ENCODE results near the gene DHX35. TPM values are rescaled to one million over a fixed set of nuclear protein-coding genes. Genes with fewer than 3 reads are reported as not detected.

DHX35 gene
- polyA plus RNA-seq, 3 donors, result 1.6 to 11.2 (median 2.7) TPM

DNA sequence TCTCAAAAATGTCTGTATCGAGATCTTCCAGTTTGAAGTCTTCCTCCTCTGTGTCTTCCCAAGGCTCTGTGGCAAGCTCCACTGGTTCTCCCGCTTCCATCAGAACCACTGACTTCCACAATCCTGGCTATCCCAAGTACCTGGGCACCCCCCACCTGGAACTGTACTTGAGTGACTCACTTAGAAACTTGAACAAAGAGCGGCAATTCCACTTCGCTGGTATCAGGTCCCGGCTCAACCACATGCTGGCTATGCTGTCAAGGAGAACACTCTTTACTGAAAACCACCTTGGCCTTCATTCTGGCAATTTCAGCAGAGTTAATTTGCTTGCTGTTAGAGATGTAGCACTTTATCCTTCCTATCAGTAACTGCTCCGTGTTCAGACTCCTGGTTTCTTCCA, 10.0 kb upstream of the DHX35 start:
- Histone ChIP-seq H3K36me3 (replicated peaks in 1 of 2; ENCODE audit: control insufficient read depth in 1 of 2, insufficient read depth in 2 of 2, low read length in 2 of 2) (peaks cover 50 to 77% of the 10 kb centered on the region in 2 donors), H4K20me1 (ENCODE audit: insufficient read depth, low read length) (no peaks in the 10 kb centered on the region), H3K4me3 (replicated peaks in 1 of 3; ENCODE audit: low read depth in 2 of 3, low read length in 3 of 3) (no peak overlapping the region), H3K27ac (ENCODE audit: low read depth in 1 of 2, low read length in 2 of 2) (no peak overlapping the region), H3K4me2 (replicated peaks; ENCODE audit: extremely low read depth, low read length, poor library complexity, severe bottlenecking) (no peak overlapping the region), H3K9ac (ENCODE audit: insufficient read depth, low read length, poor library complexity, severe bottlenecking) (no peak overlapping the region), H3K27me3 (ENCODE audit: control insufficient read depth in 2 of 2, insufficient read depth in 2 of 2, low read length in 2 of 2) (no peaks in the 10 kb centered on the region), H3K4me1 (ENCODE audit: control insufficient read depth in 1 of 2, insufficient read depth in 2 of 2, low read length in 2 of 2) (no peaks in the 10 kb centered on the region), H3K9me3 (replicated peaks in 1 of 2; ENCODE audit: control insufficient read depth in 1 of 2, insufficient read depth in 1 of 2, low read length in 2 of 2) (no peaks in the 10 kb centered on the region), H3K79me2 (ENCODE audit: insufficient read depth, low read length) (peaks cover 5% of the 10 kb centered on the region), H2AFZ (ENCODE audit: insufficient read depth, low read depth, low read length, poor library complexity, severe bottlenecking) (no peak overlapping the region)
- 100% methylated on average over 5 of the region's 6 CpGs for WGBS (ENCODE audit: insufficient coverage)
- no peak overlapping the region for H3K27ac Mint-ChIP-seq
- no peaks in the 10 kb centered on the region for H3K4me1 Mint-ChIP-seq
- peaks cover 59 to 62% of the 10 kb centered on the region in 2 donors for H3K36me3 Mint-ChIP-seq
- TF ChIP-seq, protein P1, sequence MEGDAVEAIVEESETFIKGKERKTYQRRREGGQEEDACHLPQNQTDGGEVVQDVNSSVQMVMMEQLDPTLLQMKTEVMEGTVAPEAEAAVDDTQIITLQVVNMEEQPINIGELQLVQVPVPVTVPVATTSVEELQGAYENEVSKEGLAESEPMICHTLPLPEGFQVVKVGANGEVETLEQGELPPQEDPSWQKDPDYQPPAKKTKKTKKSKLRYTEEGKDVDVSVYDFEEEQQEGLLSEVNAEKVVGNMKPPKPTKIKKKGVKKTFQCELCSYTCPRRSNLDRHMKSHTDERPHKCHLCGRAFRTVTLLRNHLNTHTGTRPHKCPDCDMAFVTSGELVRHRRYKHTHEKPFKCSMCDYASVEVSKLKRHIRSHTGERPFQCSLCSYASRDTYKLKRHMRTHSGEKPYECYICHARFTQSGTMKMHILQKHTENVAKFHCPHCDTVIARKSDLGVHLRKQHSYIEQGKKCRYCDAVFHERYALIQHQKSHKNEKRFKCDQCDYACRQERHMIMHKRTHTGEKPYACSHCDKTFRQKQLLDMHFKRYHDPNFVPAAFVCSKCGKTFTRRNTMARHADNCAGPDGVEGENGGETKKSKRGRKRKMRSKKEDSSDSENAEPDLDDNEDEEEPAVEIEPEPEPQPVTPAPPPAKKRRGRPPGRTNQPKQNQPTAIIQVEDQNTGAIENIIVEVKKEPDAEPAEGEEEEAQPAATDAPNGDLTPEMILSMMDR (IDR thresholded peaks at IDR 0.05), result no peak
- H3K9me3 Mint-ChIP-seq, result peaks cover 0 to 2% (median 0%) of the 10 kb centered on the region in 7 donors
- intact Hi-C loops (cut with micrococcal nuclease), result no loop called here
- H3K4me3 Mint-ChIP-seq, result no peak overlapping the region
- no peak for DNase-seq
- no peaks in the 10 kb centered on the region for H3K27me3 Mint-ChIP-seq (ENCODE audit: low read depth in 3 of 3)

GRCh38 chr20:38953630-38954340, 8.4 kb upstream of the DHX35 start:
- Histone ChIP-seq H3K4me1 (ENCODE audit: control insufficient read depth in 1 of 2, insufficient read depth in 2 of 2, low read length in 2 of 2) (no peaks in the 10 kb centered on the region), H2AFZ (ENCODE audit: insufficient read depth, low read depth, low read length, poor library complexity, severe bottlenecking) (no peak overlapping the region), H3K9me3 (replicated peaks in 1 of 2; ENCODE audit: control insufficient read depth in 1 of 2, insufficient read depth in 1 of 2, low read length in 2 of 2) (no peaks in the 10 kb centered on the region), H3K36me3 (replicated peaks in 1 of 2; ENCODE audit: control insufficient read depth in 1 of 2, insufficient read depth in 2 of 2, low read length in 2 of 2) (peaks cover 38 to 61% of the 10 kb centered on the region in 2 donors), H3K27ac (ENCODE audit: low read depth in 1 of 2, low read length in 2 of 2) (no peak overlapping the region), H4K20me1 (ENCODE audit: insufficient read depth, low read length) (no peaks in the 10 kb centered on the region), H3K27me3 (ENCODE audit: control insufficient read depth in 2 of 2, insufficient read depth in 2 of 2, low read length in 2 of 2) (no peaks in the 10 kb centered on the region), H3K4me3 (replicated peaks in 1 of 3; ENCODE audit: low read depth in 2 of 3, low read length in 3 of 3) (no peak overlapping the region), H3K4me2 (replicated peaks; ENCODE audit: extremely low read depth, low read length, poor library complexity, severe bottlenecking) (no peak overlapping the region), H3K79me2 (ENCODE audit: insufficient read depth, low read length) (peaks cover 5% of the 10 kb centered on the region), H3K9ac (ENCODE audit: insufficient read depth, low read length, poor library complexity, severe bottlenecking) (no peak overlapping the region)
- TF ChIP-seq, protein P1 (IDR thresholded peaks at IDR 0.05), result no peak
- Mint-ChIP-seq H3K9me3 (peaks cover 0 to 2% (median 0%) of the 10 kb centered on the region in 7 donors), H3K4me1 (no peaks in the 10 kb centered on the region), H3K4me3 (no peak overlapping the region), H3K27ac (no peak overlapping the region), H3K36me3 (peaks cover 45 to 47% of the 10 kb centered on the region in 2 donors), H3K27me3 (ENCODE audit: low read depth in 3 of 3) (no peaks in the 10 kb centered on the region)
- intact Hi-C loops (cut with micrococcal nuclease), result no loop called here
- no peak for DNase-seq
- 100% methylated on average over 1 of the region's 8 CpGs for WGBS (ENCODE audit: insufficient coverage)

All from CD14-positive monocyte (primary cell).